22Rv1 (cell line): ENCODE data around the gene DDX17.

ENCODE experiments used
- ZFX ChIP-seq: fragments of 450-650 bp; IDR thresholded peaks from 2 replicates; pipeline ENCODE4 v1.6.1; 2017; ENCODE audit warnings: antibody characterized with exemption, borderline replicate concordance
- TF ChIP-seq, protein P1 (sequence below): fragments of 450-650 bp; IDR thresholded peaks from 2 replicates; pipeline ENCODE4 v1.5.1; 2017; ENCODE audit warnings: mild to moderate bottlenecking

DNA sequence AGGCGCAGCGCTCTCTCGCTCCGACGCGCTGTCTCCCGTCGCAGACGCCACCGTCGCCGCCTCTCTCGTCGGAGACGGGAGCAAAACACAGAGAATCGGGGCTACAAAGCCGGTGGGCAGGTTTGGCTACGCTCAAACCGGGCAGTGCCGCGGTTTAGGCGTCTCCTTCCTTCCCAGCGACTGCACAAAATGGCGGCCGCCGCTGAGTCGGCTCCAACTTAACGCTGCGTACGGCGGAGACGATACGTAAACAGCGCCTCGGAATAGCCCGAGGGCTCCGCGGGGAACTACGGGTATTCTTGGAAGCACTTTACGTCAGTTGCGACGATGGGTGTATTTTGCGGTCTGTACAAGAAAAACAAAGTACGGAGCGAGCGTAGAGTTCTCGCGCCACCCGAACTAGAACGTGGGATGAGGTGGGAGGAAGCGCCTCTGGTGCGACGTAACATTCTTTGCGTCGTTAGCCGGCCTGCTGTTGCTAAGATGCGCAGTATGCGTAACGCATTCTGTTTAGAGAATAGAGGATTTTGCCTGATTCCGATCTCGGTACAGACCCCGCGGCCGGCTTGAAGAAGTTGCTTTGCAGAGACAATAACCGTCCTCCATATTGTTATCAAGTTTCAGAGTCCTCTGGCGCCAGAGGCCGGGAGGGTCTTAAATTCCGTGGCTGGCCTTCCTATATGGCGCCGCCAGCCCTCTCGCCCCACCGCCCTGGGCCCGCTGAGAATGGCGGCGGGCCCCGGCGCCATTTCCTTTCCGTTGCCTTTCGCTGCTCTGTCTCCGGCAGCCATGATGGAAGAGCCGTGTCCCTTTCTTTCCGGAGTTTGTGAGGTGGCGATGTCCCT is at the start of gene DDX17:
- TF ChIP-seq, protein P1, sequence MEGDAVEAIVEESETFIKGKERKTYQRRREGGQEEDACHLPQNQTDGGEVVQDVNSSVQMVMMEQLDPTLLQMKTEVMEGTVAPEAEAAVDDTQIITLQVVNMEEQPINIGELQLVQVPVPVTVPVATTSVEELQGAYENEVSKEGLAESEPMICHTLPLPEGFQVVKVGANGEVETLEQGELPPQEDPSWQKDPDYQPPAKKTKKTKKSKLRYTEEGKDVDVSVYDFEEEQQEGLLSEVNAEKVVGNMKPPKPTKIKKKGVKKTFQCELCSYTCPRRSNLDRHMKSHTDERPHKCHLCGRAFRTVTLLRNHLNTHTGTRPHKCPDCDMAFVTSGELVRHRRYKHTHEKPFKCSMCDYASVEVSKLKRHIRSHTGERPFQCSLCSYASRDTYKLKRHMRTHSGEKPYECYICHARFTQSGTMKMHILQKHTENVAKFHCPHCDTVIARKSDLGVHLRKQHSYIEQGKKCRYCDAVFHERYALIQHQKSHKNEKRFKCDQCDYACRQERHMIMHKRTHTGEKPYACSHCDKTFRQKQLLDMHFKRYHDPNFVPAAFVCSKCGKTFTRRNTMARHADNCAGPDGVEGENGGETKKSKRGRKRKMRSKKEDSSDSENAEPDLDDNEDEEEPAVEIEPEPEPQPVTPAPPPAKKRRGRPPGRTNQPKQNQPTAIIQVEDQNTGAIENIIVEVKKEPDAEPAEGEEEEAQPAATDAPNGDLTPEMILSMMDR, result no peak
- no peak for TF ChIP-seq ZFX
